Ovary (tissue), 3 donors: Measurements from ENCODE around the gene MEIOC.

Experiments
- CTCF ChIP-seq, 3 donors: fragments of 450-650 bp in 2 of 3; fragments of 200-600 bp in 1 of 3; IDR thresholded peaks; one replicate each; pipeline versions ENCODE4 v1.5.1 to v1.8.0; 2016 to 2022; ENCODE audit warnings: antibody characterized with exemption in 3 of 3, mild to moderate bottlenecking in 1 of 3
- EP300 ChIP-seq: sonication (generic); formaldehyde crosslinking; IDR thresholded peaks from one replicate; pipeline ENCODE4 v1.6.1; 2017; ENCODE audit warnings: antibody characterized with exemption
- POLR2A ChIP-seq: fragments of 450-650 bp; IDR thresholded peaks from one replicate; pipeline ENCODE4 v1.6.1; 2017; ENCODE audit warnings: antibody characterized with exemption, mild to moderate bottlenecking, moderate library complexity
- donor health status: DM: no; HTN: no; CAD: no.

GRCh38 chr17:44642834-44643233 lies 13.4 kb upstream of the MEIOC start:
- no peak for TF ChIP-seq CTCF (IDR thresholded peaks at IDR 0.05)
- TF ChIP-seq POLR2A: no peak
- TF ChIP-seq EP300: no peak
